Gastrocnemius medialis (tissue), 4 donors: ENCODE data around the gene CADPS. TPM values are rescaled to one million over a fixed set of nuclear protein-coding genes. Genes with fewer than 3 reads are reported as not detected.

ENCODE experiments used
- ATAC-seq, 2 donors: fragments of 150-250 bp; one replicate each; pipeline ENCODE4 v1.9.1; 2016
- DNase-seq, 2 donors: peaks; one replicate each; pipeline ENCODE4 v3.0.0-alpha.2; 2019
- H3K27ac ChIP-seq, 4 donors: fragments of 200-600 bp; sonication (generic); 1 replicate in 1 of 4; 2 replicates in 3 of 4; pipeline ENCODE4 v1.5.1; 2016 to 2018; ENCODE audit warnings: mild to moderate bottlenecking in 2 of 4, moderate library complexity in 1 of 4
- H3K27me3 ChIP-seq, 3 donors: fragments of 200-600 bp; sonication (generic) in 2 of 3; 1 replicate in 1 of 3; 2 replicates in 2 of 3; pipeline versions ENCODE4 v1.5.1 to v1.6.0; 2016 to 2019; ENCODE audit warnings: mild to moderate bottlenecking in 1 of 3, moderate library complexity in 1 of 3
- H3K36me3 ChIP-seq, 2 donors: fragments of 200-600 bp; sonication (generic) in 1 of 2; one replicate each; pipeline ENCODE4 v1.5.1; 2017 to 2018
- H3K4me1 ChIP-seq, 2 donors: fragments of 200-600 bp; sonication (generic) in 1 of 2; one replicate each; pipeline ENCODE4 v1.5.1; 2016 to 2017; ENCODE audit warnings: mild to moderate bottlenecking in 2 of 2
- H3K4me3 ChIP-seq, 4 donors: fragments of 200-600 bp; sonication (generic) in 3 of 4; 1 replicate in 1 of 4; 2 replicates in 3 of 4; pipeline ENCODE4 v1.5.1; 2016 to 2019; ENCODE audit warnings: mild to moderate bottlenecking in 2 of 4
- H3K9me3 ChIP-seq, 3 donors: fragments of 200-600 bp; sonication (generic) in 2 of 3; 1 replicate in 1 of 3; 2 replicates in 2 of 3; pipeline ENCODE4 v1.5.1; 2016 to 2019
- CTCF ChIP-seq, 5 experiments: fragments of 450-650 bp in 3 of 5; fragments of 200-600 bp in 2 of 5; sonication (generic) in 2 of 5; IDR thresholded peaks in 4 of 5; conservative IDR thresholded peaks in 1 of 5; 1 replicate in 4 of 5; 2 replicates in 1 of 5; pipeline ENCODE4 v1.5.1; 2016 to 2019; ENCODE audit warnings: antibody characterized with exemption in 5 of 5, mild to moderate bottlenecking in 3 of 5, moderate library complexity in 3 of 5
- POLR2A ChIP-seq, 2 donors: fragments of 450-650 bp; IDR thresholded peaks; one replicate each; pipeline ENCODE4 v1.6.1; 2017; ENCODE audit warnings: antibody characterized with exemption in 2 of 2, mild to moderate bottlenecking in 2 of 2, moderate library complexity in 2 of 2
- in situ Hi-C, 4 donors: fragments of 200-750 bp; cut with MboI; loops; one replicate each; pipeline versions ENCODE4 v1.15.0 to v1.8.0; 2017; ENCODE audit warnings: low sequenced_read_pairs in 4 of 4
- intact Hi-C: fragments of 100-400 bp; cut with DNase I; formaldehyde crosslinking; loops from one replicate; pipeline ENCODE4 v1.15.1; 2023; ENCODE audit warnings: low total_unique reads
- total RNA-seq, 4 donors: library from RNA; depleted of rRNA; stranded (reverse); fragments of >200 nt; gene quantifications; one replicate each; pipeline versions ENCODE4 v1.1.0 to v1.2.3, GENCODE V29; 2016

Gene CADPS
- total RNA-seq, 4 donors from 2014 or later, result 2.1 TPM; not detected in 3

DNA sequence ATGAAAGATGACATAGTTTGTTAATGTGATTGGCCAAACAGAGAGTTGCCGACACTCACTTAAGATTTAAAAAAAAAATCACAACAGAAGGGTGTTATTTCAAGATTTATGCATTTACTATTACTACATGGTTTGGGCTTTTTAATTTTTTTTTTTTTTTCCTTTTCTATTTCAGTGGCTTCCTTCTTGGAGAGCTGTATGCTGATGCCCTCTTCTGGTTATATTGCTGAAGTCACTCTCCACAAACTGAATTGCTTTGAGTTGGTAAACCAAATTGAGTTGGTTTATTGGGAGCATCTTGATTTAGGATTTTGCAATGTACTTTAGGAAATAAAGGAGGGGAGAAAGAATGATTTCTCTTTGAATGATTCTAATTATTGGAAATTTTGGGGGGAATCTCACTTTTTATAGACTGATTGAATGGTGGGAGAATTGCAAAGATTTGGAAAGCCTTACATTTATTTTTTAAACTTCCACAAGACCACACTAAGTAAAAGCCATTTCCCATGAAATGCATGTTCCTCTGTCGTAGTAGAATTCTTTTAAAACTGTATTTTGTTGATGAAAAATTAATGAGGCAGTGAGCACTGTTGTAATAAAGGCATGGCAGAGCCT, 315.3 kb downstream of the CADPS start:
- in situ Hi-C loops (no loop called here), intact Hi-C loops (no loop called here)
- Histone ChIP-seq H3K27me3 (no peaks in the 10 kb centered on the region), H3K27ac (no peak overlapping the region), H3K4me3 (no peak overlapping the region), H3K36me3 (no peaks in the 10 kb centered on the region), H3K4me1 (no peaks in the 10 kb centered on the region), H3K9me3 (no peaks in the 10 kb centered on the region)
- TF ChIP-seq CTCF (IDR thresholded peaks at IDR 0.05 in 4 of 5, conservative IDR thresholded peaks at IDR 0.05 in 1 of 5) (no peak), POLR2A (IDR thresholded peaks at IDR 0.05) (no peak)
- no peak for DNase-seq
- ATAC-seq, result no peak

DNA sequence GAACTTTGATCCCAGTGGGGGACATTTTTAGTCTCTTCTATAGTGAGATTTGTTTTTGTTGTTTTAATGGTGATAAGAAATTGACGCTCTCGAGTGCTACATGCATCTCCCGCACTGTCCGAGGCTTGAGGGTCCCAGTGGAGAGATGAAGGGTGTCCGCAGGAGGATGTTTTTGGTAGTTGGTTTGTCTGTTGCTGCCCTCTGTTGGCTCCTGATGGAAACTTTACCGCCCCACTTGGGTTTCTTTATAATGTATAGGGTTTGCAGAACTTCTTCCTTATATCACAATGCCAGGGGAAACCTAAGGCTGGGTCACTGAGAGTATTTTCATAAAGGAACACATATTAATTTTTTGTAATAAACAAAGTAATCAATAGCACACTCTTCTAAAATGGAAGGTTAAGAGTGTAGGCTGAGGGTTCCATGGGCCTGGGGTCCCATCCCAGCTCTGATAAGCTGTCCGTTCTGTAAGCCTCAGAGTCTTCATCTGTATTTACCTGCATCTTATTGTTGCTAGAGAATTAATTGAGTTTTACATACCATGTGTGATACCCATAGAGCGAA, 316.6 kb downstream of the CADPS start:
- no peaks in the 10 kb centered on the region for H3K27me3 ChIP-seq
- intact Hi-C loops (no loop called here), in situ Hi-C loops (no loop called here)
- H3K36me3 ChIP-seq, result no peaks in the 10 kb centered on the region
- H3K4me3 ChIP-seq, result no peak overlapping the region
- TF ChIP-seq POLR2A (IDR thresholded peaks at IDR 0.05) (no peak), CTCF (IDR thresholded peaks at IDR 0.05 in 4 of 5, conservative IDR thresholded peaks at IDR 0.05 in 1 of 5) (no peak)
- no peak for DNase-seq
- H3K9me3 ChIP-seq, result no peaks in the 10 kb centered on the region
- H3K4me1 ChIP-seq, result no peaks in the 10 kb centered on the region
- no peak for ATAC-seq
- H3K27ac ChIP-seq, result no peak overlapping the region

GRCh38 chr3:62557983-62558382, 317.2 kb downstream of the CADPS start:
- H3K36me3 ChIP-seq, result no peaks in the 10 kb centered on the region
- in situ Hi-C loops, result no loop called here
- no peak overlapping the region for H3K4me3 ChIP-seq
- no peak for DNase-seq
- no peaks in the 10 kb centered on the region for H3K27me3 ChIP-seq
- H3K27ac ChIP-seq, result no peak overlapping the region
- intact Hi-C loops, result no loop called here
- no peaks in the 10 kb centered on the region for H3K9me3 ChIP-seq
- no peaks in the 10 kb centered on the region for H3K4me1 ChIP-seq
- no peak for ATAC-seq
- TF ChIP-seq CTCF (IDR thresholded peaks at IDR 0.05 in 4 of 5, conservative IDR thresholded peaks at IDR 0.05 in 1 of 5), result no peak
- no peak for TF ChIP-seq POLR2A (IDR thresholded peaks at IDR 0.05)

DNA sequence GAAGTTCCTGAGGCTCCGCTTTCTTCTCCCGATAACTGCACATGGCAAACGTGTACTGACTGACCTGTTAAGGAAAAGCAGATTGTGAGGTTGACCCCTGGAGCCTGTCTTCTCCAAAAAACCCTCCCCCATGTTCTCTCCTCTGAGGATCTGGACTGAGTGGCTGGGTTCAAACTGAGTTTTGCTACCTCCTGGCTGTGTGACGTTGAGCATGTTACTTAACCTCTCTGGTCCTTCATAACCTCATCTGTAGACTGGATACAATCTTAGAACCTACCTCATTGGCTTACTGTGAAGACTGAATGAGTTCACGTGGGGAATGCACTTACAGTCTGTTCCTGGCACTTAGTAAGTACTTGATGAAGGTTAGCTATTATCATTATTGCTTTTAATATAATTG, 317.8 kb downstream of the CADPS start:
- Histone ChIP-seq H3K4me1 (no peaks in the 10 kb centered on the region), H3K27ac (no peak overlapping the region), H3K9me3 (no peaks in the 10 kb centered on the region), H3K4me3 (no peak overlapping the region), H3K36me3 (no peaks in the 10 kb centered on the region), H3K27me3 (no peaks in the 10 kb centered on the region)
- DNase-seq (no peak), ATAC-seq (no peak)
- TF ChIP-seq POLR2A (IDR thresholded peaks at IDR 0.05), result no peak
- intact Hi-C loops (no loop called here), in situ Hi-C loops (no loop called here)

- Histone ChIP-seq H3K27ac (no peak overlapping the region), H3K4me1 (no peaks in the 10 kb centered on the region), H3K4me3 (no peak overlapping the region), H3K9me3 (no peaks in the 10 kb centered on the region), H3K36me3 (no peaks in the 10 kb centered on the region), H3K27me3 (no peaks in the 10 kb centered on the region)
- no peak for TF ChIP-seq CTCF (IDR thresholded peaks at IDR 0.05 in 4 of 5, conservative IDR thresholded peaks at IDR 0.05 in 1 of 5)
- no peak for TF ChIP-seq POLR2A (IDR thresholded peaks at IDR 0.05)
- no peak for ATAC-seq
- no peak for DNase-seq
- in situ Hi-C loops (no loop called here), intact Hi-C loops (no loop called here)
These were observed 318.9 kb downstream of the CADPS start for GRCh38 chr3:62556121-62556815.
